Esophagus muscularis mucosa (tissue), 3 donors: ENCODE measurements around the gene GOLGA7B.

Experiments
- POLR2A ChIP-seq: fragments of 450-650 bp; IDR thresholded peaks from one replicate; pipeline ENCODE4 v1.6.1; 2017; ENCODE audit warnings: antibody characterized with exemption, moderate library complexity, mild to moderate bottlenecking, low read depth
- TF ChIP-seq, protein P1 (sequence below), 3 experiments: fragments of 200-600 bp in 2 of 3; fragments of 450-650 bp in 1 of 3; sonication (generic) in 2 of 3; IDR thresholded peaks; one replicate each; pipeline ENCODE4 v1.5.1; 2017 to 2019; ENCODE audit warnings: antibody characterized with exemption in 3 of 3, mild to moderate bottlenecking in 2 of 3, moderate library complexity in 1 of 3

DNA sequence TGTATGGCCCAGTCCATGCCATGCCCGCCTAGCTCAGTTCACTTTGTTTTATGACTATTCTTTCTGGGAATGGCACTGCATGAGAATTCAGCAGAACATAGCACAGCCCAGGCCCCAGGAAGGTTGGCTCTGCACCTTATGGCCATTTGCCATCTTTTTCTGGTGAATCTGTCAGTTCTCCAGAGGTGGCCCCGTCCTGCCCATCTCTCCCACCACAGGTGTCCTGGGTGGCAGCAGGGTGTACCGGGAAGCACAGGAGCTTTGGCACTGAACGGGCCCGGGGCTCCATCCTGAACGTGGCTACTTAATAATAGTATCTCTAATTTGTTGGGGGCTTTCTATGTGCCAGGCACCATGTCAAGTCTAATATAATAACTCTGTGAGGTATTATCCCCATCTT lies 24.7 kb downstream of the GOLGA7B start:
- TF ChIP-seq, protein P1, sequence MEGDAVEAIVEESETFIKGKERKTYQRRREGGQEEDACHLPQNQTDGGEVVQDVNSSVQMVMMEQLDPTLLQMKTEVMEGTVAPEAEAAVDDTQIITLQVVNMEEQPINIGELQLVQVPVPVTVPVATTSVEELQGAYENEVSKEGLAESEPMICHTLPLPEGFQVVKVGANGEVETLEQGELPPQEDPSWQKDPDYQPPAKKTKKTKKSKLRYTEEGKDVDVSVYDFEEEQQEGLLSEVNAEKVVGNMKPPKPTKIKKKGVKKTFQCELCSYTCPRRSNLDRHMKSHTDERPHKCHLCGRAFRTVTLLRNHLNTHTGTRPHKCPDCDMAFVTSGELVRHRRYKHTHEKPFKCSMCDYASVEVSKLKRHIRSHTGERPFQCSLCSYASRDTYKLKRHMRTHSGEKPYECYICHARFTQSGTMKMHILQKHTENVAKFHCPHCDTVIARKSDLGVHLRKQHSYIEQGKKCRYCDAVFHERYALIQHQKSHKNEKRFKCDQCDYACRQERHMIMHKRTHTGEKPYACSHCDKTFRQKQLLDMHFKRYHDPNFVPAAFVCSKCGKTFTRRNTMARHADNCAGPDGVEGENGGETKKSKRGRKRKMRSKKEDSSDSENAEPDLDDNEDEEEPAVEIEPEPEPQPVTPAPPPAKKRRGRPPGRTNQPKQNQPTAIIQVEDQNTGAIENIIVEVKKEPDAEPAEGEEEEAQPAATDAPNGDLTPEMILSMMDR (IDR thresholded peaks at IDR 0.05): no peak
- TF ChIP-seq POLR2A: no peak
